SU-DHL-6 (cell line): ENCODE results near the gene HCRTR1.

Experiments
- H2AFZ ChIP-seq: fragments of 200-600 bp; sonication (generic); 2 replicates; pipeline ENCODE4 v1.6.1; 2014; ENCODE audit warnings: low read depth, mild to moderate bottlenecking, moderate library complexity, mixed read lengths, antibody characterized with exemption, low read length; ENCODE audit not compliant: severe bottlenecking
- H3F3A ChIP-seq: fragments of 200-600 bp; shearing (Covaris generic); 2 replicates; pipeline ENCODE4 v1.6.0; 2016; ENCODE audit warnings: antibody characterized with exemption, mild to moderate bottlenecking; ENCODE audit not compliant: insufficient read depth
- H3K27ac ChIP-seq: fragments of 200-600 bp; sonication (generic); 2 replicates; pipeline ENCODE4 v1.5.1; 2016; ENCODE audit warnings: low read depth, mild to moderate bottlenecking, low read length, moderate library complexity, mixed read lengths
- H3K27me3 ChIP-seq: fragments of 200-600 bp; sonication (generic), shearing (Covaris generic); 2 replicates; pipeline ENCODE4 v1.6.0; 2014; ENCODE audit warnings: mild to moderate bottlenecking, low read length
- H3K36me3 ChIP-seq: fragments of 200-600 bp; sonication (generic); 2 replicates; pipeline ENCODE4 v1.6.1; 2014; ENCODE audit warnings: mild to moderate bottlenecking, low read length, mixed read lengths
- H3K4me2 ChIP-seq: fragments of 300-600, 200-600 bp; shearing (Covaris generic), sonication (generic); 2 replicates; pipeline ENCODE4 v1.6.0; 2014; ENCODE audit warnings: low read length, low read depth, mild to moderate bottlenecking; ENCODE audit not compliant: poor library complexity, severe bottlenecking
- H3K4me3 ChIP-seq: fragments of 200-600 bp; sonication (generic); 2 replicates; pipeline ENCODE4 v1.5.1; 2014; ENCODE audit warnings: antibody characterized with exemption, low read length, mild to moderate bottlenecking, mixed read lengths; ENCODE audit not compliant: insufficient read depth, poor library complexity, severe bottlenecking
- H3K79me2 ChIP-seq: fragments of 200-600 bp; sonication (generic); 2 replicates; pipeline ENCODE4 v1.6.1; 2014; ENCODE audit warnings: mild to moderate bottlenecking, low read length, moderate library complexity; ENCODE audit not compliant: insufficient read depth
- H3K9ac ChIP-seq: fragments of 200-600 bp; sonication (generic); 2 replicates; pipeline ENCODE4 v1.7.0; 2014; ENCODE audit warnings: mild to moderate bottlenecking, low read length
- H3K9me2 ChIP-seq: fragments of 200-600 bp; sonication (generic); replicated peaks from 2 replicates; pipeline ENCODE4 v1.6.1; 2014; ENCODE audit warnings: low read length; ENCODE audit not compliant: insufficient read depth
- H3K9me3 ChIP-seq: fragments of 200-600 bp; sonication (generic); 2 replicates; pipeline ENCODE4 v1.6.1; 2014; ENCODE audit warnings: low read length, mixed read lengths; ENCODE audit not compliant: insufficient read depth
- H4K20me1 ChIP-seq: fragments of 200-600 bp; sonication (generic); 2 replicates; pipeline ENCODE4 v1.6.1; 2014; ENCODE audit warnings: low read depth, mild to moderate bottlenecking, antibody characterized with exemption, low read length, moderate library complexity, mixed read lengths
- EZH2phosphoT487 ChIP-seq: fragments of 200-600 bp; sonication (generic), shearing (Covaris generic); conservative IDR thresholded peaks from 2 replicates; pipeline ENCODE4 v1.6.1; 2018; ENCODE audit warnings: mild to moderate bottlenecking, antibody characterized with exemption, low read length, moderate library complexity, mixed read lengths
- TF ChIP-seq, protein P1 (sequence below): fragments of 200-600 bp; sonication (generic); IDR thresholded peaks from one replicate; pipeline ENCODE4 v1.5.1; 2017; ENCODE audit warnings: antibody characterized with exemption, mild to moderate bottlenecking, low read length, moderate library complexity; ENCODE audit not compliant: insufficient read depth, poor library complexity, severe bottlenecking

The HCRTR1 gene

DNA sequence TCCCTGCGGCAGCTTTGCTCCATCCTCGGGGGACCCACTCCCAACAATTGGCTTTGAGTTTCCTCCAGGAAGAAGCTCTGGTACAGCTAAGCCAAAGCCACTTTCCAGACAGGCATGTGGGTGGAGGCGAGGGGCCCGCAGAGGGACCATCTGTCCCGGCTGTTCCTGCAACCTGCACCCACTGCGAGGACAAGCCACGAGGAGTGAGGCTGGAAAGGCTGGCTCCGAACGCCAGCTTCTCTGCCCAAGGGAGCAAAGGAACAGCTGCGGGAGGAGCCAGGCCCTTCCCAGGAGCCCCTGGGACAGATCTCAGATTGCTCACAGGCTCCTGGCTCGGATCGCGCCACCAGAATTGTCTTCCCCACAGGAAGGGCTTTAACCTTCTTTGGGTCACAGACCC is 55.5 kb downstream of the HCRTR1 start:
- Histone ChIP-seq H3F3A (no peaks in the 10 kb centered on the region), H3K4me3 (no peak overlapping the region), H3K9ac (no peak overlapping the region), H3K4me2 (no peak overlapping the region), H3K27ac (no peak overlapping the region), H4K20me1 (no peaks in the 10 kb centered on the region), H3K27me3 (no peaks in the 10 kb centered on the region; the same call in 1 of the 2 replicates), H2AFZ (no peak overlapping the region), H3K9me3 (no peaks in the 10 kb centered on the region), H3K36me3 (no peaks in the 10 kb centered on the region), H3K9me2 (no peaks in the 10 kb centered on the region), H3K79me2 (no peaks in the 10 kb centered on the region)
- TF ChIP-seq, protein P1, sequence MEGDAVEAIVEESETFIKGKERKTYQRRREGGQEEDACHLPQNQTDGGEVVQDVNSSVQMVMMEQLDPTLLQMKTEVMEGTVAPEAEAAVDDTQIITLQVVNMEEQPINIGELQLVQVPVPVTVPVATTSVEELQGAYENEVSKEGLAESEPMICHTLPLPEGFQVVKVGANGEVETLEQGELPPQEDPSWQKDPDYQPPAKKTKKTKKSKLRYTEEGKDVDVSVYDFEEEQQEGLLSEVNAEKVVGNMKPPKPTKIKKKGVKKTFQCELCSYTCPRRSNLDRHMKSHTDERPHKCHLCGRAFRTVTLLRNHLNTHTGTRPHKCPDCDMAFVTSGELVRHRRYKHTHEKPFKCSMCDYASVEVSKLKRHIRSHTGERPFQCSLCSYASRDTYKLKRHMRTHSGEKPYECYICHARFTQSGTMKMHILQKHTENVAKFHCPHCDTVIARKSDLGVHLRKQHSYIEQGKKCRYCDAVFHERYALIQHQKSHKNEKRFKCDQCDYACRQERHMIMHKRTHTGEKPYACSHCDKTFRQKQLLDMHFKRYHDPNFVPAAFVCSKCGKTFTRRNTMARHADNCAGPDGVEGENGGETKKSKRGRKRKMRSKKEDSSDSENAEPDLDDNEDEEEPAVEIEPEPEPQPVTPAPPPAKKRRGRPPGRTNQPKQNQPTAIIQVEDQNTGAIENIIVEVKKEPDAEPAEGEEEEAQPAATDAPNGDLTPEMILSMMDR = no peak
- no peak for TF ChIP-seq EZH2phosphoT487

- Histone ChIP-seq H3K27ac (no peak overlapping the region), H3K9ac (no peak overlapping the region), H3K4me2 (no peak overlapping the region), H4K20me1 (no peaks in the 10 kb centered on the region), H3K4me3 (no peak overlapping the region), H3K36me3 (no peaks in the 10 kb centered on the region), H3K9me3 (no peaks in the 10 kb centered on the region), H3K27me3 (no peaks in the 10 kb centered on the region; the same call in 1 of the 2 replicates), H3F3A (no peaks in the 10 kb centered on the region), H3K9me2 (no peaks in the 10 kb centered on the region), H3K79me2 (no peaks in the 10 kb centered on the region), H2AFZ (no peak overlapping the region)
- no peak for TF ChIP-seq EZH2phosphoT487
- TF ChIP-seq, protein P1 = no peak
Measured at GRCh38 chr1:31673433-31673832, 55.9 kb downstream of the HCRTR1 start.

- no peak overlapping the region for H3K9ac ChIP-seq
- TF ChIP-seq, protein P1 = no peak
- TF ChIP-seq EZH2phosphoT487 = no peak
- H3F3A ChIP-seq = no peaks in the 10 kb centered on the region
- no peaks in the 10 kb centered on the region for H3K36me3 ChIP-seq
- no peaks in the 10 kb centered on the region for H4K20me1 ChIP-seq
- H3K27ac ChIP-seq = no peak overlapping the region
- no peaks in the 10 kb centered on the region for H3K9me2 ChIP-seq
- H3K9me3 ChIP-seq = no peaks in the 10 kb centered on the region
- H3K4me2 ChIP-seq = no peak overlapping the region
- H3K4me3 ChIP-seq = no peak overlapping the region
- no peak overlapping the region for H2AFZ ChIP-seq
- no peaks in the 10 kb centered on the region for H3K79me2 ChIP-seq
- no peaks in the 10 kb centered on the region for H3K27me3 ChIP-seq
Measured at GRCh38 chr1:31674626-31675025, 57.1 kb downstream of the HCRTR1 start.
